K562 (cell line): ENCODE measurements around the gene STMN3. TPM values are rescaled to one million over a fixed set of nuclear protein-coding genes. Genes with fewer than 3 reads are reported as not detected.
A peak's percentile ranks its signal among the peaks of the same experiment; 100 is the strongest.

Experiments used
- BRF1 ChIP-seq: IDR thresholded peaks from 3 replicates; pipeline ENCODE4 v1.6.1; 2011; ENCODE audit warnings: borderline replicate concordance, mild to moderate bottlenecking; ENCODE audit not compliant: insufficient read length; ENCODE audit errors: extremely low read depth
- CUX1 ChIP-seq: fragments of 200-800 bp; sonication (Bioruptor generic); IDR thresholded peaks from 2 replicates; pipeline ENCODE4 v1.6.1; 2016; ENCODE audit warnings: missing genetic modification characterization, missing compliant biosample characterization
- E2F6 ChIP-seq, 2 experiments: IDR thresholded peaks; 2 replicates each; pipeline ENCODE4 v1.6.1; 2011; ENCODE audit warnings: borderline replicate concordance in 1 of 2, control low read depth in 1 of 2, low read depth in 1 of 2, low read length in 1 of 2, mild to moderate bottlenecking in 1 of 2, mixed read lengths in 1 of 2, moderate library complexity in 1 of 2; ENCODE audit not compliant: insufficient read depth in 1 of 2, insufficient read length in 1 of 2, poor library complexity in 1 of 2, severe bottlenecking in 1 of 2; ENCODE audit errors: extremely low read depth in 1 of 2
- ETS2 ChIP-seq: IDR thresholded peaks from 2 replicates; pipeline ENCODE4 v1.6.1; 2016; ENCODE audit warnings: borderline replicate concordance, missing genetic modification characterization, mild to moderate bottlenecking, moderate library complexity, missing compliant biosample characterization; ENCODE audit not compliant: poor library complexity, severe bottlenecking
- ETV6 ChIP-seq, 3 experiments: fragments of 150-350 bp in 1 of 3; sonication (generic) in 1 of 3; formaldehyde crosslinking in 1 of 3; IDR thresholded peaks; 2 replicates each; pipeline versions ENCODE4 v1.6.1 to v1.8.0; 2014 to 2022; ENCODE audit warnings: borderline replicate concordance in 2 of 3, low read depth in 2 of 3, antibody characterized with exemption in 1 of 3, low read length in 1 of 3, mild to moderate bottlenecking in 1 of 3, missing genetic modification reagents in 1 of 3
- GATAD2B ChIP-seq: fragments of 450-650 bp; IDR thresholded peaks from 2 replicates; pipeline ENCODE4 v1.6.1; 2017; ENCODE audit warnings: mild to moderate bottlenecking, borderline replicate concordance
- HBP1 ChIP-seq: fragments of 450-650 bp; formaldehyde crosslinking; IDR thresholded peaks from 2 replicates; pipeline ENCODE4 v1.4.0; 2022; ENCODE audit warnings: missing genetic modification characterization
- KDM2B ChIP-seq: fragments of 250-450 bp; sonication (Bioruptor Pico); IDR thresholded peaks from 2 replicates; pipeline ENCODE4 v1.8.0; 2021; ENCODE audit warnings: mild to moderate bottlenecking, moderate library complexity
- NONO ChIP-seq, 2 experiments: fragments of 200-400 bp in 1 of 2; fragments of 450-650 bp in 1 of 2; formaldehyde crosslinking in 1 of 2; IDR thresholded peaks; 2 replicates each; pipeline ENCODE4 v1.6.1; 2017; ENCODE audit warnings: low read depth in 2 of 2, mild to moderate bottlenecking in 2 of 2, moderate library complexity in 2 of 2, low read length in 1 of 2
- PHF8 ChIP-seq: fragments of 200-600 bp; sonication (generic); IDR thresholded peaks from 2 replicates; pipeline ENCODE4 v1.6.1; 2012; ENCODE audit warnings: mixed run types, mild to moderate bottlenecking, inconsistent platforms, low read length, moderate library complexity, borderline replicate concordance
- RNF2 ChIP-seq: sonication (generic); IDR thresholded peaks from 2 replicates; pipeline ENCODE4 v1.6.1; 2016
- ZNF239 ChIP-seq: fragments of 250-450 bp; sonication (Bioruptor Pico); IDR thresholded peaks from 2 replicates; pipeline ENCODE4 v1.4.0; 2020; ENCODE audit warnings: mild to moderate bottlenecking
- ZNF518B ChIP-seq: fragments of 250-450 bp; sonication (Bioruptor Pico); IDR thresholded peaks from 2 replicates; pipeline ENCODE4 v1.5.0; 2021; ENCODE audit warnings: mild to moderate bottlenecking, moderate library complexity
- polyA plus RNA-seq, 8 experiments: library from polyadenylated mRNA; depleted of rRNA in 4 of 8; stranded (reverse) in 5 of 8; unstranded in 3 of 8; fragments of >200 nt; fragmentation: Nextera tagmentation in 2 of 8; fragmentation: Illumina TruSeq in 1 of 8; extraction: Ambion mirVana in 2 of 8; extraction: Trizol in 1 of 8; gene quantifications; 2 replicates each; pipeline versions ENCODE4 v1.2.1 to v1.2.3, GENCODE V29; 2011 to 2014; ENCODE audit warnings: inconsistent platforms in 1 of 8, missing spikeins in 1 of 8
- total RNA-seq, 7 experiments: library from RNA; depleted of rRNA in 6 of 7; stranded (reverse); fragments of >200 nt in 6 of 7; fragmentation: Illumina TruSeq in 2 of 7; extraction: Trizol in 2 of 7; gene quantifications; 2 replicates each; pipeline versions ENCODE4 v1.2.1 to v1.2.3, GENCODE V29; 2011 to 2021; ENCODE audit warnings: low replicate concordance in 1 of 7

The STMN3 gene
- total and polyA plus RNA-seq, 9 of the 15 experiments (the other 6 are each of a cell fraction or from before 2014, with no cell fraction given) = 0.70 to 65.6 (median 29.4) TPM

- TF ChIP-seq ZNF518B (CRISPR knock-in tag) (no peak), KDM2B (0 out of 2 replicates have a peak, but pooled peaks have one; percentile 35), HBP1 (no peak), E2F6 (IDR thresholded peaks at IDR 0.05; ENCODE audit: borderline replicate concordance in 1 of 2, extremely low read depth in 1 of 2, insufficient read depth in 1 of 2, insufficient read length in 1 of 2, low read depth in 1 of 2, low read length in 1 of 2, poor library complexity in 1 of 2, severe bottlenecking in 1 of 2) (peak; percentile 24 to 67), NONO (IDR thresholded peaks at IDR 0.05; ENCODE audit: low read depth in 2 of 2, low read length in 1 of 2) (peak in 1 of 2 experiments; percentile 49; a peak in 1 of 4 replicates), PHF8 (peak; percentile 29; the same call in 1 of the 2 replicates), CUX1 (CRISPR knock-in tag) (no peak), ZNF239 (CRISPR knock-in tag) (no peak), ETV6 (IDR thresholded peaks at IDR 0.05; ENCODE audit: borderline replicate concordance in 1 of 2, low read depth in 2 of 2, low read length in 1 of 2) (no peak), ETV6 (CRISPR knock-in tag; IDR thresholded peaks at IDR 0.05; ENCODE audit: borderline replicate concordance) (no peak), RNF2 (no peak), BRF1 (no peak), GATAD2B (peak; percentile 75), ETS2 (tag) (no peak)
Measured at GRCh38 chr20:63641792-63642523, 11.3 kb downstream of the STMN3 start (continued).
